Liver (tissue), 3 donors: ENCODE results near the gene HEATR5B.

ENCODE experiments used
- JUND ChIP-seq, 2 donors: IDR thresholded peaks; 2 replicates each; pipeline ENCODE4 v1.6.1; 2016; ENCODE audit warnings: antibody characterized with exemption in 2 of 2
- RXRA ChIP-seq, 2 donors: IDR thresholded peaks; 2 replicates each; pipeline ENCODE4 v1.6.1; 2017 to 2018; ENCODE audit warnings: antibody characterized with exemption in 2 of 2, mild to moderate bottlenecking in 1 of 2
- YY1 ChIP-seq: IDR thresholded peaks from 2 replicates; pipeline ENCODE4 v1.6.1; 2016; ENCODE audit warnings: antibody characterized with exemption, mild to moderate bottlenecking
- TF ChIP-seq, protein P1 (sequence below): fragments of 150-350 bp; IDR thresholded peaks from 2 replicates; pipeline ENCODE4 v1.5.1; 2017; ENCODE audit warnings: improper control_type of control experiment, low read depth, low read length; ENCODE audit not compliant: missing input control
- donor health status: healthy.
- donor health status: healthy.

- TF ChIP-seq, protein P1, sequence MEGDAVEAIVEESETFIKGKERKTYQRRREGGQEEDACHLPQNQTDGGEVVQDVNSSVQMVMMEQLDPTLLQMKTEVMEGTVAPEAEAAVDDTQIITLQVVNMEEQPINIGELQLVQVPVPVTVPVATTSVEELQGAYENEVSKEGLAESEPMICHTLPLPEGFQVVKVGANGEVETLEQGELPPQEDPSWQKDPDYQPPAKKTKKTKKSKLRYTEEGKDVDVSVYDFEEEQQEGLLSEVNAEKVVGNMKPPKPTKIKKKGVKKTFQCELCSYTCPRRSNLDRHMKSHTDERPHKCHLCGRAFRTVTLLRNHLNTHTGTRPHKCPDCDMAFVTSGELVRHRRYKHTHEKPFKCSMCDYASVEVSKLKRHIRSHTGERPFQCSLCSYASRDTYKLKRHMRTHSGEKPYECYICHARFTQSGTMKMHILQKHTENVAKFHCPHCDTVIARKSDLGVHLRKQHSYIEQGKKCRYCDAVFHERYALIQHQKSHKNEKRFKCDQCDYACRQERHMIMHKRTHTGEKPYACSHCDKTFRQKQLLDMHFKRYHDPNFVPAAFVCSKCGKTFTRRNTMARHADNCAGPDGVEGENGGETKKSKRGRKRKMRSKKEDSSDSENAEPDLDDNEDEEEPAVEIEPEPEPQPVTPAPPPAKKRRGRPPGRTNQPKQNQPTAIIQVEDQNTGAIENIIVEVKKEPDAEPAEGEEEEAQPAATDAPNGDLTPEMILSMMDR = no peak
- TF ChIP-seq JUND (IDR thresholded peaks at IDR 0.05) (no peak), RXRA (IDR thresholded peaks at IDR 0.05) (no peak), YY1 (no peak)
Measured at GRCh38 chr2:37085731-37086147, 1.6 kb upstream of the HEATR5B start.
